Germinal center (tissue), 1 donor: ENCODE data around the gene SEC14L1.
"Not testable (repeated sequence)": the region's sequence is repeated elsewhere in the genome, so short reads cannot be mapped to it uniquely, and the experiment has no call there.

ENCODE experiments used
- DNase-seq: peaks from one replicate; pipeline ENCODE4 v3.0.0; 2012; ENCODE audit warnings: mixed read lengths, low spot score

The SEC14L1 gene

DNA sequence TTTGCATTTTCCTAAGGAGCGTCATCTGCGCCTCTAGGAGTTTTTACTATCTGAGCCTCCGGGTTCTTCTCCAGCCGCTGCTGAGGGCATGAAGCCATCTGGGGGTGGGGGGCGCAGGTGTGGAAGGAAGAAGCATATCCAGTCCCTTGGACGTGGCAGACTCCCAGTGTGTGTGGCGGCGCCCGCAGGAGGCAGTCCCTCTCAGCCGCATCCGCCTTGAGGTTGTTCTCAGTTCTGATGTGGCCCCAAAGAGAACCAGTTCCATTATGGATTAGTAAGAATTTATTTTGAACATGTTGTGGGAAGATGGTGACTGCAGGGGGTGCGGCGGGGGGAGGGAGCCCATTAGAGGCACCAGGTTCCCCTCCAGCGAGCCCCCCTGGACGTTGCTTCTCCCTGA lies 100.2 kb downstream of the SEC14L1 start:
- no peak for DNase-seq

DNA sequence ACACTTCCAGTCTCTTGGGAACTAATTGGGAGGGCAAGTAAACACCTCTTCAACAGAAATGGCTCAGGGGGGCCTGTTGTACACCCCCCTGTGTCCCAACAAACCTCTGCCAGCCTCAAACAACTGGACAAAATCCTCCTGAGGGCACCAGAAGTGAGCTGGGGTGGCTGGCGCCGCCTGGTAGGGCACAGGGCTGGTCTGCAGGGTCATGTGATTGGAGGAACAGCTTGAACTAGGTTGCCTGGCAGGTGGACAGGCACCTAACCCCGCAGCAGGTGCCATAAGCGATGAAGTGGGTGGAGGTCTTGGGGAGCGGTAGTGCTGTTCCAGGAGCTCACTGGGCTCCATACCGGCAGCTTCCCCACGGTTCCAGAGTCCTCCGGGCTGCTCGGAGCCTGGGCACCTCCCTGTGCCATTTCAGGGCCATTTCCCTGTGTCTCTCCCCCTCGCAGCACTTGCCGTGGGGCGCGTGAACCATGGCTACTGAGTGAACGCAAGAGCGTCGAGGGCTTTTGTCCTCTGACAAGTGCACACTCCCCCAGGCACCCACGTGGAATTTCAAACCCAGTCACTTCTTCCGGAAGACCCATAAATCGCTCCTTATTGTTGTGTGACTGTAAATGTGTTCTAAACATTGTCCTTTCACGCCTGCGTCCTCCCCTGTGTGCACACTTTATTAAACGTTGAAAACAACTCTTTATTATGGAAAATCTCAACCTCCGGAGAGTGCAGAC lies 101.5 kb downstream of the SEC14L1 start:
- DNase-seq = no peak

DNA sequence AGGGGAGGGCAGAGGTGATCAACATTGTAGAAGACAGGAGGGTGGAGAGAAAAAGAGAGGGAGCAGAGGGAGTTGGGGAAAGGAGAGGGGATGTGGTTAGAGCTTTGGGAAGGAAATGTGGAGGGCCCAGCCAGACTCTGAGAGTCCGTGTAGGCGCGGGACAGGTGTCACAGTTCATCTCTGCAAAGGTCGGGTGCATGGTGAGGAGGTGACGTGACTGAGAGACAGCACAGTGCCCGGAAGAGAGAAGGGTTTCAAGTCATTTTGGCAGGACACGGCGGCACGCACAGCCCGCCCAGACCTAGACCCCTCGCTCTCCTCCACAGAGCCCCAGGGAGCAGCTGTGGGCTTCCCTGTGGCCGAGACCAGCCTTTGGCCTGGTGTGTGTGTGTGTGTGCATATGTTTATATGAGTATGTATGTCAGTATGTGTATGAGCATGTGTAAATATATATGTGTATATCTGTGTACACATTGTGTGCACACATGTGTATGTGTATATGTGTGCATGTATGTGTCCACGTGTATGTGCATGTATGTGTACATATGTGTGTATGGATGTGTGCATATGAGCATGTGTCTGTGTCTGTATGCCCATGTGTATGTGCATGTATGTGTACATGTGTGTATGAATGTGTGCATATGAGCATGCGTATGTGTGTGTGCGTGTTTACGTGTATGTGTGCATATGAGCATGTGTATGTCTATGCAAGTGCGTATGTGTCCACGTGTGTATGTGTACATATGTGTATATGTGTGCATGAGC lies 104.6 kb downstream of the SEC14L1 start:
- no peak for DNase-seq

DNA sequence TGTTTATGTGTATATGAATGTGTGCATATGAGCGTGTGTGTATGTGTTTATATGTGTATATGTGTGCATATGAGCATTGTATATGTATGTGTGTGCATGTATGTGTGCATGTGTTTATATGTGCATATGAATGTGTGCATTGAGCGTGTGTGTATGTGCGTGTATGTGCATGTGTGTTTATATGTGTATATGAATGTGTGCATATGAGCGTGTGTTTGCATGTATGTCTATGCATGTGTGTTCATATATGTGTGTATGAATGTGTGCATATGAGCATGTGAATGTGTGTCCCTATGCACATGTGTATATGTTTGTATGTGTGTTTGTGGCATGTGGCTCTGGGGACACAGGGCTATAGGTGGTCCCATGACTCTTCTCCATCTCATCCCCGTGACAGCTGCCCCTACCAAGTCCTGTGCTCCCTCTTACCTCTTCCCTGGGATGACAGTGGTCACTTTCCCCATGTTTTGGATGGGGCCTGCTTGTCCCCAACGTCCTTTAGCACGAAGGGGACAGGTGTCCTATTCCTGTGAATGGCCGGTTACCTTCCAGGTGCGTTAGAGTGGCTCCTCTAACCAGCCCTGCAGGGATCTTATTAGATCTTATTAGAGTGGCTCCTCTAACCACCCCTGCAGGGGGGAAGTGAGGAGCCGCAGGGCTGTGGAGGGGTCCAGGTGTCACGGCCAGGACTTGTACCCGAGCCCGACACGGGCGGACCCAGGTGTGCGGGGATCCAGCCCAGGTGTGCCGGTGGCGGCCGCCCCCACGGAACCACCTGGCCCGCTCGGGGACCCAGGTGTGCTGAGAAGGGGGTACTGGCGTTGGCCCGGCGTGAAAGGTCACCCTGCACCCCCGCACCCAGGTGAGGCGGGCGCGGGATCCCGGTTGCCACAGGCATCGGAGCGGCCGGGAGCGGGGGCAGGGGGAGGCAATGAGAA lies 105.6 kb downstream of the SEC14L1 start:
- no peak for DNase-seq

DNA sequence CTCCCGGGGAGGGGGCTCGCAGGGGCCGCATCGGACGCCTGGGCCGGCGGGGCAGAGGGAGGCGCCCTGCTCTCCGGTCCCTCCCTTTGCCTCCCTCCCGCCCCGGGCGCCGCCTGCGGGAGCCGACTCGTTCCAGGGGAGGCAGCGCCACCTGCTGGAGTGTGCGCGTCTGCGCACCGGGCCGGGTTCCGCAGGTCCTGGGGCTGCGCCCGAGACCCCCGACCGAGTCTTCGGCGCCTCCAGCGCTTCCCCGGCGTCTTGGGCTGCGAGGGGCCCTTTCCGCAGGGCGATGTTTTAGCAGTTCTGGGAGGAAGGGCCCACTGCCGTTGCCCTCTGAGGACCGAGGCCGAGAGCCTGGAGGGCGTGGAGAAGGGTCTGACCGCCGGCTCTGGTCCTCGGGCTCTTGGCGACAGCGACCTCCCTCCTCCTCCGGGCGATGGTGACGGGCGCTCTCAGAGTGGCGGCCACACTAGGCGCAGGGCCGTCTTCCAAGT lies 106.3 kb downstream of the SEC14L1 start:
- peak; percentile 86 for DNase-seq

DNA sequence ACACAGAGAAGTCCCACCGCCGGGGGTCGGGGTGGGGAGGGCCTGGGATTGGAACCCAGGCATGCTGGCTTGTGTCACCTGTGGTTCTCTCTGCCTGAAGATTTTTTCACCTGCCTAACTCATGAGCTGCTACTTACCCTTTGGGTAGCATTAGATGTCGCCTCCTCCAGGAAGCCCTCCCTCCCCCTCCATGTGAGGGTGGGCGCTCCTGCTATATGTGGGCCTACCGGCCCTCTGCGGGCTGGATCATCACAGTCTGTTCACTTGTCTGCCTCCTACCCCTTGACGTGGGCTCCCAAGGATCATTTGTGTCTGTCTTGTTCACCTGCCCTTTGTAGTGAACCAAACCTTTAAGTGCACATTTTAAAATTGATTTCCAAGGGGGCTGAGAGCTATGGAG lies 106.8 kb downstream of the SEC14L1 start:
- no peak for DNase-seq

DNA sequence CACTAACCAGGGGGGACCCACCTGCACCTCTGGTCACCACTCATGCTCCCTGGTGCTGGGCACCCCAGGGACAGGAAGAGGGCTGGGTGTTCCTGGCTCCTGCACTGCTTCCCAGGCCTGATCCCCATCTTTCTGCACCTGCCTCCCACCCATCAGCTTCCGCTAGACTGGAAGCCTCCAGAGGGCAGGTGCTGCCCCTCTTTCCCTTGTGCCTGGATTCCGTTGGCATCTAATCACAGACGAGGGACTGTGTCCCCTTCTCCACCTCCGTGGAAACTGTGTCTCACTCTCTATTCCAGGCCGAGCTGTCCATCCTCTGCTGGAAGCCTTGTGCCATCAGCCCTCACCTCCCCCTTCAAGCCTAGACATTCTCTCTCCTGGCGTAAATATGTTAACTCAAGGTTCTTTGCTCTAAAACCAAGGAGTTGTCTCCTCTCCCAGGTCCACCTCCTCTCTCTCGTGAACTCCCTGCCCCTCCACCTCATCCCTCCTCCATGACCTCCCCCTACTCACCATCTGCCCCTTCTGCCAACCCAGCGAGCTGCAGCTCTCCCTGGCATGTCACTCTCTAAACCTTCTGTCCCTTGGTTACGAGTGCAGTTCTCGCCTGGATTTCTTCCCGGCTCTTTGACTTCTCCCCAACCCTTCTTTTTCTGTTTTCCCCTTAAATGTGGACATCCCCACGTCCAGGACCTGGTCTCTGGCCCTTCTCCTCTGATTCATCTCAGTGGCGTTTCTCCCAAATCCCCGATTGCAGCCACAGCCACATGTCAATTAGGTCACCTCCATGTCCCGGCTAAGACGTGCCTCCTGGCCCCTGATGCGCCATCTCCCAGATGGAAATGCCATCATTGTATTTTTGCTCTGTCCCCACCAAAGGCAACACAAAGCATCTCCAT lies 107.7 kb downstream of the SEC14L1 start:
- DNase-seq = no peak

DNA sequence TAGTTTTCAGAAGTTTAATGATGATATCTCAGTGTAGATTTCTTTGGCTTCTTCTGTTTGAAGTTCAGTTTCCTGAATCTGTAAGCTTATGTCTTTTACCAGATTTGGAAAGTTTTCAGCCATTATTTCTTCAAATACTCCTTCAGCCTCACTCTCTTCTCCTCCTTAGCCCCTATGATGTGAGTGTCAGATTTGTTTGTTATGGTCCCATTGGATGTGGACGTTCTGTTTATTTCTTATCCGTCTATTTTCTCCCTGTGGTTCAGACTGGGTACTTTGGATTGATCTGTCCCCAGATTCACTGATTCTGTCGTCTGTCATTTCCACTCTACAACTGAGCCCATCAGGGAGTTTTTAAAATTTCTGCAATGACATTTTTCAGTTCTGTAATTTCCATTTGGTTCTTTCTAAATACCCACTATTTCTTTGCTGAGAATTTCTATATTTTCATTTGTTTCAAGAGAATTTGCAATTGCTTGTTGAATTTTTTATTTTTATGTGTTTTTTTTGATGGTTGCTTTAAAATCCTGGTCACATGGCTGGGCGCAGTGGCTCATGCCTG lies 110.9 kb downstream of the SEC14L1 start:
- DNase-seq = no peak

DNA sequence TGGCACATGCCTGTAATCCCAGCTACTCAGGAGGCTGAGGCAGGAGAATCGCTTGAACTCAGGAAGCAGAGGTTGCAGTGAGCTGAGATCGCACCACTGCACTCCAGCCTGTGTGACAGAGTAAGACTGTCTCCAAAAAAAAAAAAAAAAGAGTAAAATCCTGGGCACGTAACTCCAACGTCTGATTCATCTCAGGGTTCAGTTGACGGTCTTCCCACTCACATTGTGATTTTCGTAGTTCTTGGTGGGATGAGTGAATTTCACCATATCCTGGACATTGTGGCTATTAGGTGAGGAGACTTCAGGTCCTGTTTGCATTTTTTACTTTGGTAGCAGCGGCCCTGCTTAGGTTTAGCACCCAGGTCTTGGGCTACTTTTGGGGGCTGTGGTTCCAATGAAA lies 111.5 kb downstream of the SEC14L1 start:
- not testable (repeated sequence) for DNase-seq

DNA sequence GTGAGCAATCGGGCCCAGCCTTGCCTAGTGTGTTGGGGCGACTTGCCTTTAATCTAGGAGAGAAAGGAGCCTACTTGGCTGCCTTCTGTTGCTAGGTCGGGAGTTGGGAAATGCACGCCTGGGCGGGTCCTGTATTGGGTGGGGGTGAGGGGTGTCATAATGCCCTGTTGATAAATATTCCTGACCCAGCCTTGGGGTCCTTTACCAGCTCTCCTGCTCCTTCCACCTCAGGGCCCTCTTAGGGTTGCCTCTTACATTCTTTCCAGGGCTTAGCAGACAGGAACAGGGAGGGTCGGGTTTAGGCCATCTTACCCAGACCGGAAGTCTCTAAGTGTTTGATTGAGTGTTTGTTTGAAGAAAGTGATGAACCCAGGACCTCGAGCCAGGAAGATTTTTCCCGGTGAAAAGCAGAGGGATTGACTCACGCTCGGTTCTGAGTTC lies 112.9 kb downstream of the SEC14L1 start:
- DNase-seq = no peak

DNA sequence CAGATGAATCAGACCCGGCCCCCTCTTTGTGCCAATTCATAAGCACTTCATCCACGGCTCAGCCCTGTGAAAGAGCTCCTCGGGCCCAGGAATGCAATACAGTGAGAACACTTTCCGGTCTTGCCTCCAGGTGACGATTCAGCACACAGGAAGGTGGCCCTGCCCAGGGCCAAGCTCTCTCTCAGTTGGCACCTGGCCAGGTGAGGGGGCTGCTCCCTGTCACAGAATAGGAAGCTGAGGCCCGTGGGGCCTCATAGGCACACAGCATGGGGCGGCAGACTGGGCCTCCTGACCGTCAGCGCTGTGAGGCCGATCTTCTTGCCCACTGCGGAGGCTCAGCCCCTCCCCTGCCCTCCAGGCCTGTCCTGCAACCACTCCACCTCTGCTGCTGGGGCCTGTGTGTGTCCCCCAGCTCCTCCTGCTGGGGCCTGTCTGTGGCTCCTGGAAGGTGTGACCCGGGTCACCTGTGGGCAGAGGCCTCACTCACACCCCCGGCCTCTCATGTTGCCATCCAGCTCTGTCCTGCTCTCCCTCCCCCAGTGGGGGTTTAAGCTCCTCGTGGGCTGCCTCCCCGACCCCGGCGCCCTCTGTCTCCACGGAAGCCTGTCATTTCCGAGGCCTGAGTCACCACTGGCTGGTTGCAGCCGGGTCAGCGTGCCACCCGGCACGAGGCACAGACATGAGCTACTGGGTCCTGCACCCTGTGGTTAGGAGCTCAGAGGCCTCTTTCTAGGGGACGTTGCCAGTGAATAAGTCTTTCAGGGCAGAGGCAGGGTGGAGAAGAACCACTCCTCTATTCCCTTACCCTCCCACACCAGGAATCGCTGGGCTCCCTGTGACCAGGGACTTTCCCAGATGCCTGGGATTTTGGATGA lies 114.4 kb downstream of the SEC14L1 start:
- DNase-seq = no peak

DNA sequence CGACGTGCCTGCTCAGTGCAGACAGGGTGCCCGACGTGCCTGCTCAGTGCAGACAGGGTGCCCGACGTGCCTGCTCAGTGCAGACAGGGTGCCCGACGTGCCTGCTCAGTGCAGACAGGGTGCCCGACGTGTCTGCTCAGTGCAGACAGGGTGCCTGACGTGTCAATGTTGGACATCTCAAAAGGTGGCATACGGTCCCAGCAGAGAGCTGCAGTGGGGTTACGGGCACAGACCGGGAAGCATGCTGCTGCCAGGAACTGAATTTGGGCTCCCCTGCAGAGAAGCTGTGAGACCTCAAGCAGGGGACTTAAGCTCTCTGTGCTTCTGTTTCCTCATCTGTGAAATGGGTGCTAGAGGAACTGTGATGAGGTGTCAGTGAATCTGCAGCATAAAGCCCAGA lies 115.2 kb downstream of the SEC14L1 start:
- not testable (repeated sequence) for DNase-seq

DNA sequence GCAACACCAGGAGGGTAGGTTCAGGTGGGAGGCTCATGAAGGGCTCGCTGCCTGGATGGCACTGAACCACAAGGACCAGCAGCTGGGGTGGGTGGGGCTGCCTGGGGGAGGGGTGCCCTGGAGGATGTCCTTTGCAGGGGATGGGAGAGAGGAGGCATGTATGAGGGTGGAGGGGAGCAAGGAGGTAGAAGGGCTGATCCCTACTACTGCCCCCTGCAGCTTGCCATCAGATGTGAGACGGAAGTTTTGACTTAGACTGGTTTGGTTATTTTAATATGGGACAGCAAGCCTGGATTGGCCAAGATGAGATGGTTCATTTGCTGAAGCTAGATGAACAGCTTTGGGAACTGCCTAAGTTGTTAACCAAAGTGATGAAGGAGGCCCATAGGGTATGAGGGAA lies 115.9 kb downstream of the SEC14L1 start:
- DNase-seq = no peak

DNA sequence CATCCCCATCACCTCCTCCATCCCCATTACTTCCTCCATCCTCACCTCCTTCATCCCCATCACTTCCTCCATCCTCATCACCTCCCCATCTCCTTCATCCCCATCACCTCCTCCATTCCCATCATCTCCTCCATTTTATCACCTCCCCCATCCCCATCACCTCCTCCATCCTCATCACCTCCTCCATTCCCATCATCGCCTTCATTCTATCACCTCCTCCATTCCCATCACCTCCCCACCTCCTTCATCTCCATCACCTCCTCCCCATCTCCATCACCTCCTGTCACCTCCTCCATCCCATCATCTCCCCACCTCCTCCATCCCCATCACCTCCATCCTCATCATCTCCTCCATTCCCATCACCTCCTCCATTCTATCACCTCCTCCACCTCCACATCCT lies 116.4 kb downstream of the SEC14L1 start:
- DNase-seq = no peak

DNA sequence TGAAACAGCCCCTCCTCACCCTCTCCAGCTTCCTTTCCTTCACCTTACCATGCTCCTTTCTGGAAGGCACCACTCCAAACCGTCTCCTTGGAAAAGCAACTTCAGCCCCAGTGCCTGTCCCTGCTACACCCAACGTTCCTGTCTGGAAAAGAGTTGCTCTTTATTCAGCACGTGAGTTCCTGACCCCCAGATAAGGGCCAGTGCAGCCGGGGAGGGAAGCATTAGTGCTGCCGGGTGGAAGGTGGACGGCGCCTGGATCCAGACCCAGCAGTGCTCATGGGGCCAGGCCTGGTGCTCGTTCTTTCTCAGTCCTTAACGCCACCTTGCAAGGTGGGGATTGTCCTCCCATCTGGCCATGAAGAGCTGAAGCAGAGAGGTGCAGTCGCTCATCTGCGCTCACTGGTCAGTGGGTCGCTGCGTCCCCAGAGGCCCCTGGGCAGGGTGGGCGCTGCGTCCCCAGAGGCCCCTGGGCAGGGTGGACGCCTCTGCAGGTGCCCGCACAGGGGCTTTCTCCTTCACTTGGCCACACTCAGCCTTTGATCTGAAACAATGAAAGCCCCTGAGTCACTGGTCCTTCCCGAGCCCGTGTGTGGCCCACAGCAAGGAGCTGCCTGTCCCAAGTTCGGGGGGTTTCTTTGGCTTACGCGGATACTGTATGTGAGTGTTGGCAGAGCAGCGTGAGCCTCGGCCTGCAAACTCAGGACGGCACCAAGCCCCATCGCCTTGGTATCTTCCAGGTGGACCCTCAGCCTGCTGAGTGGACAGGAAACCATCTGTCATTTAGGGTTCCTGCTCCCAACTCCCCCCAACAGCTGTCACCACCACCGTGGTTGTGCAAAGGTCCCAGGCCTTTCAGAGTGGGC lies 117.1 kb downstream of the SEC14L1 start:
- DNase-seq = no peak

DNA sequence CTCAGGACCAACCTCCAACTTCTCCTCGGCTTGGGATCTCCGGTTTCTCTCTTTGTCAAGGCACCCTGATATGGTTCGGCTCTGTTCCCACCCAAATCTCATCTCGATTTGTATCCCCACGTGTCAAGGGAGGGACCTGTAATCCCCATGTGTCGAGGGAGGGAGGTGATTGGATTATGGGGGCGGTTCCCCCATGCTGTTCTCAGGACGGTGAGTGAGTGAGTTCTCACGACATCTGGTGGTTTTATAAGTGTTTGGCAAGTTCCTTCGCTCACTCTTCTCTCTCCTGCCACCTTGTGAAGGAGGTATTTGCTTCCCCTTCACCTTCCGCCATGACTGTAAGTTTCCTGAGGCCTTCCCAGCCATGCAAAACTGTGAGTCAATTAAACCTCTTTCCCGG lies 117.9 kb downstream of the SEC14L1 start:
- no peak for DNase-seq

DNA sequence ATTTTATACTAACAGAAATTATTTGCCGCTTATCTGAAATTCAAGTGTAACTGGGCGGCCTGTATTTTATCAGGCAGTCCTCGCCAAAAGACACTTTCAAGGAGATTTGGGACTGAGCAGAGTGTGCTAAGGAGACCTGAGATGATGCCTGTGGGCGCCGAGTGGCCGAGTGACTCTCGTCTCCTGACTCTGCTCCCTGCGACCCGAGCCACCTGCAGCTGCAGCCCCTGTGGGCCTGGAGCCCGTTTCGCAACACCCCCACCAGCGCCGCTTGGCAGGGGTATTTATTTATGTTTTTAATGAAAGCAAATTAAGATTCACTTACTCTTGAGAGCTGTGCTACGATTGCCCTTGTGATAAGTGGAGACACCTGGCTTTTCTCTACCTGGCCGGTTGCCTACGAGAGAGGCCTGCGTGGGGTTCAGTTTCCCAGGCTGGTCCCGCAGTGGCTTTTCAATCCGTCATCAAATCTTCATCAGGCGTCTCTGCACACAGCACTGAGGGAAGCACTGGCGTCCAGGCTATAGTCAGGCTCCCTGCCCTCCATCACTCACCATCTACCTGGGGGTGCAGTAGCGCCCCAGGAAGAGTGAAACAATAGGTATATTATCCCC lies 124.0 kb downstream of the SEC14L1 start:
- DNase-seq = no peak

DNA sequence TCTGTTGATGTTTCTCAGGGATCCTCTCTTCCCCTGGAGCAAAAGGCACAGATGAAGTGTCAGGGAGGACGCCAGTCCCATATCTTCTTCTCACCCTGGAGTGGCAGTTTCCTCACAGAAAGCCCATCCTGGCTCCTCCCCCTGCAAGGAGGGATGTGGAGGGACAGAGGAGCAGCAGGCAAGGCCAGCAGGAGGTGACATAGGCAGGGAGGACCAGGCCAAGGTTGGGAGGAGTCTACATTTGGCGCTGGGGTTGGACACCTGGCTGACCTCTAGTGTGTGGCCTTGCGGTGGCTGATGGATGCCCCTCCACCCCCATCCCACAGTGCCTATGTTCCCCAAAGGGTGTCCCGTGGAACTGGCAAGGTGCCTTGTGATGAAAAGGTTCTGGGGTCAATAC lies 125.4 kb downstream of the SEC14L1 start:
- DNase-seq = no peak
